ENCODE measurements around the gene DHRS7C.

DHRS7C gene

DNA sequence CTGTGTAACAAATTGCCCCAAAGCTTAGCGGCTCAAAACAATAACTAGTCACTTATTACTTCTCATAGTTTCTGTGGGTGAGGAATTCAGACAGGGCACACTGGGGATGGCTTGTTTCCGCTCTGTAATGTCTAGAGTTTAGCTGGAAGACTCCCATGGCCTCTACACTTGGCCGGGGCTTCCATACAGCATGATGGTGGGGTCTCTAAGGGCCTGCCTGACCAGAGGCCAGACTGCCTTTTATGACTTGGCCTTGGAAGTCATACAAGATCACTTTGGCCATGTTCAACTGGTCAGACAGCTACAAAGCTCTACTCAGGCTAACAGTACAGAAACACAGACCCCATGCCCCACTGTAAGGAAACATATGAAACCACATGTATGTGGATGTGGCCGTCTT is 42.5 kb upstream of the DHRS7C start:
- Histone ChIP-seq H3K4me3 (ENCODE audit: insufficient read depth, low read length, poor library complexity, severe bottlenecking) (no peak overlapping the region), H3K36me3 (ENCODE audit: low read length) (no peaks in the 10 kb centered on the region), H3K9me3 (ENCODE audit: insufficient read depth, low read length) (no peaks in the 10 kb centered on the region), H3K9me2 (replicated peaks; ENCODE audit: insufficient read depth, low read length) (no peaks in the 10 kb centered on the region), H3K27ac (ENCODE audit: low read depth, low read length) (no peak overlapping the region), H2AFZ (ENCODE audit: low read depth, low read length, severe bottlenecking) (no peak overlapping the region), H3F3A (ENCODE audit: insufficient read depth) (no peaks in the 10 kb centered on the region), H3K79me2 (ENCODE audit: insufficient read depth, low read length) (no peaks in the 10 kb centered on the region), H3K9ac (ENCODE audit: low read length) (no peak overlapping the region), H3K27me3 (ENCODE audit: low read length) (no peaks in the 10 kb centered on the region), H3K4me2 (ENCODE audit: low read depth, low read length, poor library complexity, severe bottlenecking) (no peak overlapping the region), H4K20me1 (ENCODE audit: low read depth, low read length) (no peaks in the 10 kb centered on the region)
- TF ChIP-seq EZH2phosphoT487 (conservative IDR thresholded peaks at IDR 0.05; ENCODE audit: low read length), result no peak
- TF ChIP-seq, protein P1, sequence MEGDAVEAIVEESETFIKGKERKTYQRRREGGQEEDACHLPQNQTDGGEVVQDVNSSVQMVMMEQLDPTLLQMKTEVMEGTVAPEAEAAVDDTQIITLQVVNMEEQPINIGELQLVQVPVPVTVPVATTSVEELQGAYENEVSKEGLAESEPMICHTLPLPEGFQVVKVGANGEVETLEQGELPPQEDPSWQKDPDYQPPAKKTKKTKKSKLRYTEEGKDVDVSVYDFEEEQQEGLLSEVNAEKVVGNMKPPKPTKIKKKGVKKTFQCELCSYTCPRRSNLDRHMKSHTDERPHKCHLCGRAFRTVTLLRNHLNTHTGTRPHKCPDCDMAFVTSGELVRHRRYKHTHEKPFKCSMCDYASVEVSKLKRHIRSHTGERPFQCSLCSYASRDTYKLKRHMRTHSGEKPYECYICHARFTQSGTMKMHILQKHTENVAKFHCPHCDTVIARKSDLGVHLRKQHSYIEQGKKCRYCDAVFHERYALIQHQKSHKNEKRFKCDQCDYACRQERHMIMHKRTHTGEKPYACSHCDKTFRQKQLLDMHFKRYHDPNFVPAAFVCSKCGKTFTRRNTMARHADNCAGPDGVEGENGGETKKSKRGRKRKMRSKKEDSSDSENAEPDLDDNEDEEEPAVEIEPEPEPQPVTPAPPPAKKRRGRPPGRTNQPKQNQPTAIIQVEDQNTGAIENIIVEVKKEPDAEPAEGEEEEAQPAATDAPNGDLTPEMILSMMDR (IDR thresholded peaks at IDR 0.05; ENCODE audit: insufficient read depth, low read length, poor library complexity, severe bottlenecking), result no peak

DNA sequence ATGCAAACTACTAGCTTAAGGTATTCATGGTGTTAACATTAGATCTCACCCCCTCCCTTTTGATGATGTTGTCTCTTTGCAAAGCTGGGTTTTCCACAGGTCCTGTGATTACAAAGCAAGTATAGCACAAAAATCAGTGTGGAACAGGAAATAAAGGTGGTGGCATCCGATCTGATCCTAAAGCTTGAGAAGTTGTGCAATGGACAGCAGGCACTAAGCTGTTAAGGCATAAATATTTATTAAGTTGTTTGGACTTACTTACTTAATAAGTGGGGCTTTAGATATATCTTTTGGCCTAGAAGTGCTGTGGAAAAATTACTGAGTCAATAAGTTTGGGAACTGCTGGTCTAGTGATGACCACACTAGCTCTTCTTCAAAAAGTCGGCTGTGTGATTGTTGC is 39.3 kb upstream of the DHRS7C start:
- TF ChIP-seq, protein P1 (IDR thresholded peaks at IDR 0.05; ENCODE audit: insufficient read depth, low read length, poor library complexity, severe bottlenecking), result no peak
- no peak for TF ChIP-seq EZH2phosphoT487 (conservative IDR thresholded peaks at IDR 0.05; ENCODE audit: low read length)
- Histone ChIP-seq H3K9me3 (ENCODE audit: insufficient read depth, low read length) (no peaks in the 10 kb centered on the region), H3K4me2 (ENCODE audit: low read depth, low read length, poor library complexity, severe bottlenecking) (no peak overlapping the region), H3K27me3 (ENCODE audit: low read length) (no peaks in the 10 kb centered on the region), H3K36me3 (ENCODE audit: low read length) (no peaks in the 10 kb centered on the region), H2AFZ (ENCODE audit: low read depth, low read length, severe bottlenecking) (no peak overlapping the region), H3K79me2 (ENCODE audit: insufficient read depth, low read length) (no peaks in the 10 kb centered on the region), H4K20me1 (ENCODE audit: low read depth, low read length) (no peaks in the 10 kb centered on the region), H3F3A (ENCODE audit: insufficient read depth) (no peaks in the 10 kb centered on the region), H3K4me3 (ENCODE audit: insufficient read depth, low read length, poor library complexity, severe bottlenecking) (no peak overlapping the region), H3K9ac (ENCODE audit: low read length) (no peak overlapping the region), H3K9me2 (replicated peaks; ENCODE audit: insufficient read depth, low read length) (no peaks in the 10 kb centered on the region), H3K27ac (ENCODE audit: low read depth, low read length) (no peak overlapping the region)

DNA sequence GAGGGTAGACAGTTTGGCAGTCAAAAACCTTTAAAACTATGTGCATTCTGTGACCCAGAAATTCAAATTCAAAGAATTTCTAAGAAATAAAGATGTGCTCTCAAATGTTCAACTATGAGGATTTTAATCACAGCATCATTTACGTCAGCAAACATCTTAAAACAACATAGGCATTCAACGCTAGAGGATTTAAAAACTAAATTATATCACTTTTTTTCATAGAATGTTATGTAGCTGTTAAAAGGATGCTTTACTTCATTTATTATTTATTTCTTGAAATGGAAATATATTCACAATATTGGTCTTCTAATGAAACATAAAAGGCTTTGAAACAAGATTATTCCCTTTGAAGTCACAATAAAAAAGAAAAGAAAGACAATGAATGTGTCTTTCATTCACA is 38.0 kb upstream of the DHRS7C start:
- no peaks in the 10 kb centered on the region for H3K9me2 ChIP-seq (replicated peaks; ENCODE audit: insufficient read depth, low read length)
- no peaks in the 10 kb centered on the region for H3K36me3 ChIP-seq (ENCODE audit: low read length)
- H3K79me2 ChIP-seq (ENCODE audit: insufficient read depth, low read length), result no peaks in the 10 kb centered on the region
- no peak overlapping the region for H3K4me2 ChIP-seq (ENCODE audit: low read depth, low read length, poor library complexity, severe bottlenecking)
- no peak for TF ChIP-seq EZH2phosphoT487 (conservative IDR thresholded peaks at IDR 0.05; ENCODE audit: low read length)
- TF ChIP-seq, protein P1 (IDR thresholded peaks at IDR 0.05; ENCODE audit: insufficient read depth, low read length, poor library complexity, severe bottlenecking), result no peak
- H3K9me3 ChIP-seq (ENCODE audit: insufficient read depth, low read length), result no peaks in the 10 kb centered on the region
- no peaks in the 10 kb centered on the region for H3F3A ChIP-seq (ENCODE audit: insufficient read depth)
- H3K9ac ChIP-seq (ENCODE audit: low read length), result no peak overlapping the region
- no peak overlapping the region for H3K4me3 ChIP-seq (ENCODE audit: insufficient read depth, low read length, poor library complexity, severe bottlenecking)
- H3K27ac ChIP-seq (ENCODE audit: low read depth, low read length), result no peak overlapping the region
- H4K20me1 ChIP-seq (ENCODE audit: low read depth, low read length), result no peaks in the 10 kb centered on the region
- H2AFZ ChIP-seq (ENCODE audit: low read depth, low read length, severe bottlenecking), result no peak overlapping the region
- no peaks in the 10 kb centered on the region for H3K27me3 ChIP-seq (ENCODE audit: low read length)

Measured in SU-DHL-6 (cell line).